ENCODE measurements around the gene MBD3L5. TPM values are rescaled to one million over a fixed set of nuclear protein-coding genes. Genes with fewer than 3 reads are reported as not detected.
A peak's percentile ranks its signal among the peaks of the same experiment; 100 is the strongest.

Gene MBD3L5
- total and polyA plus RNA-seq, 8 donors: not detected

DNA sequence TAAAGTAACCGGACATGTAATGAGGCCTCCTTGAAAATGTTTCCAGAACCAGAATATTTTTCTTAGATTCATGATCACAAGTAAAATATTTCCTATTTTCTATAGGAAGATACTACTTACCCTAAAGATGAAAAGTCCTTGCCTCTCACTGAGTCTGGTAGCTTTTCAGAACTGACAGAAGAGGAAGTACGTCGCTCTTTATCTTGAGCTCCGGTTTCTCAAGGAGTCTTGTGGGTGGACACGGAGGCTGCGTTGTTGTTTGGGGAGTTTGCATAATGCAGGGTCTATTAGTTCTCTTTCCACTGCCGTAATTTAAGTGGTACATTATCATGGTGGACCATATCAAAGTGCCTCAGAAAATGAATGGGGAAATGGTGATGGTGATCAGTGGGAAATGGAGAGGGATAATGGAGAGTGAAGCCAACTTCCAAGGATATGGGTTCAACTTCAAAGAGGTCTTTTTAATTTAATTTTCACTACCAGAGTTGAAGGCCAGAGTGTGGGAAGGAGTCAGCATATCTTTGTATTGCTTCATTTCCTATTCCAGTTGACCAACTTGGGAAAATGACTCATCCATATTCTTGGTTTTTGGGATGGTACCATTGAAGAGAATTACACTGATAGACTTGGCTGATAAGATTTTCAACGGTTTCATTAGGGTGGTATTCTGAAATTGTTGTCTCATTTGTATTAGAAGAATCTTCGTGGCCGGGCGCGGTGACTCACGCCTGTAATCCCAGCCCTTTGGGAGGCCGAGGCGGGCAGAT is 32.5 kb upstream of the MBD3L5 start:
- WGBS, 2 donors: 76 to 80% methylated on average over 15 of the region's 15 CpGs
- ATAC-seq (peak in 1 of 4 donors; percentile 31), FAIRE-seq (no peak), DNase-seq (no peak)
- no peak overlapping the region for H3K4me3 ChIP-seq
- no peaks in the 10 kb centered on the region for H3K4me1 ChIP-seq
- peaks cover 0 to 5% (median 0%) of the 10 kb centered on the region in 4 donors for H3K27me3 ChIP-seq
- H3K36me3 ChIP-seq: no peaks in the 10 kb centered on the region
- intact Hi-C loops (cut with DNase I): no loop called here
- H3K9me3 ChIP-seq: no peaks in the 10 kb centered on the region
- TF ChIP-seq, protein P1, sequence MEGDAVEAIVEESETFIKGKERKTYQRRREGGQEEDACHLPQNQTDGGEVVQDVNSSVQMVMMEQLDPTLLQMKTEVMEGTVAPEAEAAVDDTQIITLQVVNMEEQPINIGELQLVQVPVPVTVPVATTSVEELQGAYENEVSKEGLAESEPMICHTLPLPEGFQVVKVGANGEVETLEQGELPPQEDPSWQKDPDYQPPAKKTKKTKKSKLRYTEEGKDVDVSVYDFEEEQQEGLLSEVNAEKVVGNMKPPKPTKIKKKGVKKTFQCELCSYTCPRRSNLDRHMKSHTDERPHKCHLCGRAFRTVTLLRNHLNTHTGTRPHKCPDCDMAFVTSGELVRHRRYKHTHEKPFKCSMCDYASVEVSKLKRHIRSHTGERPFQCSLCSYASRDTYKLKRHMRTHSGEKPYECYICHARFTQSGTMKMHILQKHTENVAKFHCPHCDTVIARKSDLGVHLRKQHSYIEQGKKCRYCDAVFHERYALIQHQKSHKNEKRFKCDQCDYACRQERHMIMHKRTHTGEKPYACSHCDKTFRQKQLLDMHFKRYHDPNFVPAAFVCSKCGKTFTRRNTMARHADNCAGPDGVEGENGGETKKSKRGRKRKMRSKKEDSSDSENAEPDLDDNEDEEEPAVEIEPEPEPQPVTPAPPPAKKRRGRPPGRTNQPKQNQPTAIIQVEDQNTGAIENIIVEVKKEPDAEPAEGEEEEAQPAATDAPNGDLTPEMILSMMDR (IDR thresholded peaks at IDR 0.05): no peak
- H3K27ac ChIP-seq: no peak overlapping the region

DNA sequence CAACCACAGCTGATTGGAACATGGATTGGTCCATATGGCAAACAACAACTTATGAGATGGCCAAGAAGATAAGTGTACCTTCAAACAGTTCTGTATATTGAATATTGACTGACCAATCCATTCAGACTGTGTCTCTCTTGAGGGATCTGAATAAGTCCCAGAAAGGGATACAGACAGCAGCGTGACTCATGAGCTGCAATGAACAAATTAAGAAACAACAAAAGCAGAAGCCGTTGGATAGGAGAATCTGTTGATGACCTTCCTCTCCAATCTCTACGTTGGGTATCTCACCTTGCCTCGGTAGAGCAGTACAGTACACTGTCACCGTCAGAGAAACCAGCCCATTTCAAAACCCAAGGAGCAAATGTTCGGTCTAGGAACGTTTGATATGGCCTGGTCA is 30.4 kb upstream of the MBD3L5 start:
- FAIRE-seq (no peak), DNase-seq (no peak), ATAC-seq (no peak)
- Histone ChIP-seq H3K27me3 (peaks cover 0 to 5% (median 0%) of the 10 kb centered on the region in 4 donors), H3K36me3 (no peaks in the 10 kb centered on the region), H3K4me1 (no peaks in the 10 kb centered on the region), H3K27ac (no peak overlapping the region), H3K9me3 (no peaks in the 10 kb centered on the region), H3K4me3 (no peak overlapping the region)
- 46 to 63% methylated on average over 7 of the region's 7 CpGs for WGBS, 2 donors
- intact Hi-C loops (cut with DNase I): no loop called here
- TF ChIP-seq, protein P1 (IDR thresholded peaks at IDR 0.05): no peak

DNA sequence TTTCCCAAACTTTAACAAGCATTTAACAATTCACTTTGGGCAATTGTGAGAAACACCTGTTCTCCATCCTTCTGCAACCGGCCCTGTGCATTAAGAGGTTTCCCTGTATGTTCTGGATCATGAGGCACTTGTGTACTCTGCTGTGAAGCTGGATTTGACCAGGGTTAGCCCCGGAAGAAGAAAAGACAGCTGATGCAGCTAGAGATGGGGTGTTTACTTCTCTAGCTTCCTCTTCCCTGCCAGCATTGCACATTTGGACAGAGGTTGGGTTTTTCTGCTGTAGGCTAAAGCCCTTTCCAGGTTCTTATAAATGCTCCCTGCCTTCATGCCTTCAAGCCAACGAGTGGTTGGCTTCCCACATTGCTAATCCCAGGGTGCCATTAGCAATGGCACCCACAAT is 30.0 kb upstream of the MBD3L5 start:
- Histone ChIP-seq H3K27ac (no peak overlapping the region), H3K4me3 (no peak overlapping the region), H3K36me3 (no peaks in the 10 kb centered on the region), H3K9me3 (no peaks in the 10 kb centered on the region), H3K4me1 (no peaks in the 10 kb centered on the region), H3K27me3 (peaks cover 0 to 5% (median 0%) of the 10 kb centered on the region in 4 donors)
- intact Hi-C loops (cut with DNase I): no loop called here
- ATAC-seq: peak in 1 of 4 donors; percentile 64
- 45 to 51% methylated on average over 3 of the region's 3 CpGs for WGBS, 2 donors
- no peak for DNase-seq
- TF ChIP-seq, protein P1 (IDR thresholded peaks at IDR 0.05): no peak
- no peak for FAIRE-seq

DNA sequence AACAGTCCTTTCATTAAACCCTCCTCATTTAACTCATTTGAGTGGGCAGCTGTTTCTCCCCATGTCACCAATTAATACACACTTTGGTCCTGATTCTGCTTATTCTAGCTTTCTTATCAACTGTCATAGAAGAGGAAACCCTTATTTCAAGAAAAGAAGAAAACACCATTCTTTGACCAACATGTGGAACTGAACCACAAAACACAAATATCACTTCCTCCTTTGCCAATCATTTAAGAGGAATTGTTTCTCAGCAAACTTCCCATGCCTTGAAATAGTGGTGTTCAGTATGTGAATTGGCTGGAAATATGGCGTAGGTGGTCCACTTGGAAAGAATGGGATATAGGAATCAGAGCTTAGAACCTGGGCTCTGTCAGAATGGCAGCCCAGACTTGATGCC is 29.6 kb upstream of the MBD3L5 start:
- Histone ChIP-seq H3K27me3 (peaks cover 0 to 5% (median 0%) of the 10 kb centered on the region in 4 donors), H3K27ac (no peak overlapping the region), H3K4me1 (no peaks in the 10 kb centered on the region), H3K9me3 (no peaks in the 10 kb centered on the region), H3K4me3 (no peak overlapping the region), H3K36me3 (no peaks in the 10 kb centered on the region)
- TF ChIP-seq, protein P1 (IDR thresholded peaks at IDR 0.05): no peak
- ATAC-seq: no peak
- intact Hi-C loops (cut with DNase I): no loop called here
- FAIRE-seq: no peak
- 40 to 43% methylated on average over 1 of the region's 1 CpG for WGBS, 2 donors
- DNase-seq: no peak

DNA sequence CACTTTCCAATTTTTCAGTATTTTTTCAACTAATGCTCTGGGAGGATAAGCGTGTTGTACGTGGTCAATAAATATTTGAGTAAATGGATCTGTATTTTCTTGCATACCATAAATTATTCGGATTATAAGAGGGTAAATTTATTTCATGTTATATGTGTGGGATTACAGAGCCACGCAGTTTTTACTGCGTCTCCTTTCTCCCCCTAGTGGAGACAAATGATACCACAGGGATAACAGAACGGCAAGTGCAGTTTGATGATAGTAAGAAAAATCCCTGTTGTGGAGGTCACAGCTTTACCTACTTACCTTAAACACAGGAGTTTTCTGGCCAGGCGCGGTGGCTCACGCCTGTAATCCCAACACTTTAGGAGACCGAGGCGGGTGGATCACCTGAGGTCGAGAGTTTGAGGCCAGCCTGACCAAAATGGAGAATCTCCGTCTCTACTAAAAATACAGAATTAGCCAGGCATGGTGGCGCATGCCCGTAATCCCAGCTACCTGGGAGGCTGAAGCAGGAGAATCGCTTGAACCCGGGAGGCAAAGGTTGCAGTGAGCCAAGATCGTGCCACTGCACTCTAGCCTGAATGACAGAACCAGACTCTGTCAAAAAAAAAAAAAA is 26.0 kb upstream of the MBD3L5 start:
- WGBS, 2 donors: 46 to 50% methylated on average over 18 of the region's 18 CpGs
- H3K27ac ChIP-seq: no peak overlapping the region
- DNase-seq (no peak), FAIRE-seq (no peak), ATAC-seq (peak in 3 of 4 donors; percentile 65 to 74 (median 67))
- TF ChIP-seq, protein P1 (IDR thresholded peaks at IDR 0.05): peak; percentile 23 to 86 (median 58)
- peaks cover 0 to 5% (median 0%) of the 10 kb centered on the region in 4 donors for H3K27me3 ChIP-seq
- no peaks in the 10 kb centered on the region for H3K4me1 ChIP-seq
- H3K9me3 ChIP-seq: no peaks in the 10 kb centered on the region
- intact Hi-C loops (cut with DNase I): no loop called here
- H3K4me3 ChIP-seq: no peak overlapping the region
- H3K36me3 ChIP-seq: no peaks in the 10 kb centered on the region
